OCI-M1 (cell line): ENCODE measurements around the gene BTBD1.

Experiments used
- DNase-seq: peaks from one replicate; lab custom pipeline; 2025; lab: John Stamatoyannopoulos, UW

Gene BTBD1

DNA sequence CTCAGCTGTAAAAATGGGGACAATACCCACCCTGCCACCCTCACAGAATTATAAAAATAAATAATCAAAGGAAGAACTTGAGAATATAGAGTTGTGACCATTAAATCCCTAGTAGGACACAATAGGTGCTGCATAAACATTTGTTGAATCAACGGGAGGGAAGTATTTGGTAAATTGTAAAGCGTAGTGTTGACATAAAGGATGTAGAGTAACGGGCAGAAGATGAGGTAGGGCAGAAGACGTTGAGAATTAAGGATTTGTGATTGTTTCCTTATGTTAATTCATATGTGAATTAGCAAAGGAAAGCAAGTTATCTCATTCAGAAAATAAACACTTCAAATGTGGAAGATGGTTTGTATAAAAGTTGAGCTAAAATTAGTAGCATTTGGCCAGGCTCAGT, 73.9 kb downstream of the BTBD1 start:
- no peak for DNase-seq

DNA sequence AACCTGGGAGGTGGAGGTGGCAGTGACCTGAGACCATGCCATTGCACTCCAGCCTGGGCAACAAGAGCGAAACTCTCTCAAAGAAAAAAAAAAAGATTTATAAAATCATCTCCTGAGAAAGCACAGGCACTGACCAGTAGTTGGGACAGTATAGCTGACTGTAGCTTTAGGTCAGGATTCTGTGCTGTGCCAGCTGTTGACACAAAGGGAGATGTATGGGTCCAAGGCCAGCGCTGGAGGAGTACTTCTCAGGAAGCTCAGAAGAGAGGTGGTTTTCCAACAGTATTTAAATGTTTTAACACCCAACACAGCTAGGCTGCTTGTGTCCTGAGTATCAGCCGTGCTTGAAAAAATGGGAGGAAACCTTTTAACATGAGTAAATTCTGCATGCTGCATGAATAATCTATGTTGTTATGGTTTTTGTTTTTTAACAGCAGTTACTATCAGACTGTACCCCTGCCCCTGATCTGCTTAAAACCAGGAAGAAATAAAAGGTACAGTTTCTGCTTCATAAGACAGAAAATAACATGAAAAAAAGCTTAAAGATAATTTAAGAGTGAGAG, 74.5 kb downstream of the BTBD1 start:
- no peak for DNase-seq

DNA sequence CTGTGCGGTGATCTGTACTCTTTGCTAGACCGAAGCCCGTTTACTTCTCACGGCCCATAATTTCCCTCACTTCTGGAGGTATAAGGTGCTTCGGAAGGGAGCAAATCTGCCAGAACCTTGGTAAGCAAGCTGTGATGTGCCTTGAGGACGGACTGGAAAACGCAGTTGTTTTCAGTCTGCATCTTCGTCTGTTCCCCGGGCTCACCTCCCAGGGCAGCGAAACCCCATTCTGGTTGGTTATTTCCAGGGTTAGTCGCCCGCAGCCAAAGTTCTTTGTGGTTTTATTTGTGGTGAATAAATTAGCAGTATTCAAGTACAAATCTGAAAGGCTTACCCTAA, 80.6 kb downstream of the BTBD1 start:
- DNase-seq: no peak

DNA sequence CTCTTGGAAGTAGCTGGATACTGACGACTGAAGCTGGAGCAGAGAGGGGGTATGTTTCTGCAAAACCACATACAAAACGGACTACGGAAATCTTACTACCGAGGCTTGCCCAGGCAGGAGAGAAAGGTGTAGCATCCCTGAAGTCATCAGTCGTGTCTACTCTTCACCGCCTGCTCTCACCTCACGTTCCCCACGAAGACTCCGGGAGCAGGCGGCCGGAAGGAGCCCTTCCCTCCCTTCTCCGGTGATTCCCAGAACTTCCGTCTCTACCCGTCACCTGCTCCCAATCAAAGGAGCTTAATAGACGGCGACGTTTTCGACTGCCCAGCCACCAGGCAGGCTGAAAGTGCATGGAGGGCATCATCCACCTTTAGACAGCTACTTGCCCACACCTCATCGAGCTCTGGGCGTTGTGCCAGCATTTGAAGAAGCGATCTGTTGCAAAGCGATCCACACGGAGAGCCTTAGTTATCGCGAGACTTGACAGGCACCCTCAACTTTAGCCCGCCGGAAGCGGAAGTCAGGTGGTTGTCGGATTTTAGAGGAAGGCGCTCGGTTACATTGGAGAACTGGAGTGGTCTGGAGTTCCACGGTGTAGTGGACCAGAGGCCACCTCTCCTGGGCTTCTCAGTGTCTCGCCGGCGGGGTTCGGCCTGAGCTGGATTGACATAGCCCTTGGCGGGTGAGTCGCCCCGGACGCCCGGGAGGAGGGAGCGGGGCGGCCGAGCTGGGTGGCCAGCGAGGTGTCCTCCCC, 81.2 kb downstream of the BTBD1 start, which contains the start of gene RAMAC:
TSS of gene RAMAC (plus strand) at position 523 of the 754 bp plus-strand sequence. CDS start 2,809 bp downstream, outside the sequence.
- peak; percentile 96 for DNase-seq

DNA sequence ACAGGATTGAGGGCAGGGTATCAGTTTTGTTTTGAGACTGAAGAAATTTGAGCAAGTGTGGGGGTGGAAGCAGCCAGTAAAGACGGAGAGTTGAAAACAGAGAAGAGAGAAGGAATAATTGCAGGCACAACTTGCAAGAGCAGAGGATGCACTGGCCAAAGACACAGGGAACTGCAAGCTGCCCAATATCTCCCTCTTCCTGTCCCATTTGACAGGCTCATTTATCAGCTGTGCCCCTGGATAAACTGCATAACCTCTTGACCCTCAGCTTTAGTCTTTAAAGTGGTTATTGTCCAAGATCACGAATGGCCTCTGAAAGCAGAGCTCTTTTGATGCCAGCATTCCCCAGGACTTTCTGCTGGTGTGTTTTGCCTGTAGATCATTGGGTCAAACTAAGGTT, 86.1 kb downstream of the BTBD1 start:
- DNase-seq: no peak

DNA sequence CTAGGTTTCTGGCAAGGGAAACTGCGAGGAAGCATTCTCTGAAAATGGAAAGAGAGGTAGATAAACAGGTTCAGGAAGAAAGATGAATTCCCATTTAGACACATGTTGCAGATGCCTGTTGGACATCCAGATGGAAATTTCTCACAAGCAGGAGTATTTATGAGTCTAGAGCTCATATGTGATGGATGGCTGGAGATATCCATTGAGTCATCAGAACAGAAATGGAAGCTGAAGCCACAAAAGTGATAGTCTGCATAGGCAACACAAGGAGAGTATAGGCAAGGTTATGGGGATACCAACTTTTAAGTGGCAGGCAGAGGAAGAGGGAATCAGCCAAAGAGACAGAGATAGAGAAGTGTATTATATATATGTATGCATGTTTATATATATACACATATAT, 87.3 kb downstream of the BTBD1 start:
- DNase-seq: no peak

DNA sequence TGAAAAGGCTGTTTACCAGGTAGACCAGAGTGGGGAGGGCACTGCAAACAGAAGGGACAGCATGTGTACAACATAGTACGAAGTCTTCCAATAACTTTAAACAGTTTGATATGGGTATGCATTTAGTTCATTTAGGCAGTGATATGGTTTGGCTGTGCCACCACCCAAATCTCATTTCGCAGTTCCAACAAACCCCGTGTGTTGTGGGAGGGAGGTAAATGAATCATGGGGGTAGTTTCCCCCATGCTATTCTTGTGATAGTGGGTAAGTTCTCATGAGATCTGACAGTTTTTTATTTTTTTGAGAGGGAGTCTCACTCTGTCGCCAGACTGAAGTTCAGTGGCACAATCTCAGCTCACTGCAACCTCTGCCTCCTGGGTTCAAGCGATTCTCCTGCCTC, 88.6 kb downstream of the BTBD1 start:
- no peak for DNase-seq

DNA sequence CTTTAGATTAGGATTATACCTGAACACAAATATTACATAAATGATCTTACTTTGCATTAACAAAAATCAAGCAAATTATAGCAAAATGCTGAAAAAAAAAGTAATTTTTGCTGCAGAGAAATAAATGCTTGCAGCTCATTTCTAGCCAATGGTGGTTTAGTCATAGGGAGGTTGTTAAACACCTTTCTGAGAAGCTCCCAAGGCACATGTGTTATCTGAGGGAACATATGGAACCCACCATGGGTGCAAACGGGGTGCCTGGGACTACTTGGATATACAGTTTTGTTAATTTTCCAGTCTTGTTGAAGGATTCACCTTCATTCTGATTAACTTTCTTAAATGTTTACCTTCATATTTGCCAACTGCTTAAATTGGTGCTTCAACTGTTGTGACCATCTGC, 90.0 kb downstream of the BTBD1 start:
- DNase-seq: no peak

DNA sequence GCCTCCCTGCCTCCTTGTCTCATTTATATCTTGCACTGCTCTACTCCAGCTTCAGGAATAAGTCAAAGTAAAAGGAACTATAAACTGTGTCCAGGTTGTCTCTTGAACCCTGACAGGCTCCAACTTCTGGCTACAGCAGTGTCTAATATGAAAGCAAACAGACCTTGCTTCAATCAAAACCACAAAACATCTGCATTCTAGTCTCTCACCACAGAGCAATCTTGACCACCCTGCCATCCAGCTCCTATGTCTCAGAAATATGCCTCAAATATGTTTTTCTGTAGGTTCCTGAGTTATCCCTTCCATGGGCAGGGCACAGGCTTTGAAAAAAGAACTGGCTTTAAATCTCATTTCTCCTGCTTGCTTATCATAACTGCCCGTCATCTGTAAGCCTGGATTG, 94.1 kb downstream of the BTBD1 start:
- no peak for DNase-seq

DNA sequence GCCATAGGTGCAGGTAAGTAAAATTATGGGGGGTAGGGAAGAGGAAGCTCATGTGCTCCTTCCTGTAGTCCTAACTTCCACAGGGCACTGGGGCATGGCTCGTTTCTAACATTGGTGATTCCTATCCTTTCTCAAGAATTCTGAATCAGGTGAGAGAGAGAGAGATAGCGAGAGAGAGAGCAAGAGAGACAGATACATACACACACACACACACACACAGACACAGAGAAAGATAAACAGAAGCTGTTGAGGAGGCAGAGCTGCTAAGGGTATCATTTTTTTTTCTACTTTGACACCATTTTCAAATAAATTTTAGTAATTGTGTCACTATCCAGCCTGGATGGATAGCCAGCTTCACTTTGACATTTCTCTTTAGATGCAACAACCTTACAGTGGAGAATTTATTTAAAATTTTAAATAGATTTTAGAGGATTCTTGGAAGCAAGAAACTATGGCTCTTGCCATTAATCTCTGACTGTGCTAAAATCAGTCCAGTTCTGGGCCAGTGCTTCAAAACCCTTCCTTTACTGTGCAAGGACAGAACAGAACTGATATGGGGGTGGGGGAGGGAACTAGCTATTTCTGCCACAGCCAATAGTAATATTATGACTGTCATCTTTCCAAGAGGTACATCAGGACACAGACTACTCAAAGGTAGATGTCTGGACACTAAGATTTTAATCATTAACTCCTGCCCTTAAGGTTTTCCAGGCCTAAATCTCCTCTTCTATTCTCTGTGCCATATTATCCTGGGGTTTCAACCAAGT, 95.7 kb downstream of the BTBD1 start:
- no peak for DNase-seq

DNA sequence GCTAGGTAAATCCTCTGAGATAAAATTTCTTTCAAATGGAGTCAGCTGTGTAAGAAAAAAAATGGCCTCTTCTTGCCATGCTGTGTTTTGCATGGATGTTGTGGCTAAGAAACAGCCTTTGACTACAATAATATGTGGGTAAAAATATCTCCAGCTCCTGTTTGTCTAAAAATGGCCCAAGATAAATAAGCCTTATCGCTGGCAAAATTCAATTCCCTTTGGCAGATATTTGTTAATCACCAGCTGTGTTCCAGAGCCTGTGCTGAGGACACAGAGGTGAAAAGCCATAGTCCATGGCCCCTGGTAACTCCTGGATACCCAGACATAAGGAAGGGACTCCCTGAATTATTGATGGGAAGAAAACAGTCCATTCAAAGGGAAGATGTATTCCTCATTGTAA, 96.4 kb downstream of the BTBD1 start:
- no peak for DNase-seq

DNA sequence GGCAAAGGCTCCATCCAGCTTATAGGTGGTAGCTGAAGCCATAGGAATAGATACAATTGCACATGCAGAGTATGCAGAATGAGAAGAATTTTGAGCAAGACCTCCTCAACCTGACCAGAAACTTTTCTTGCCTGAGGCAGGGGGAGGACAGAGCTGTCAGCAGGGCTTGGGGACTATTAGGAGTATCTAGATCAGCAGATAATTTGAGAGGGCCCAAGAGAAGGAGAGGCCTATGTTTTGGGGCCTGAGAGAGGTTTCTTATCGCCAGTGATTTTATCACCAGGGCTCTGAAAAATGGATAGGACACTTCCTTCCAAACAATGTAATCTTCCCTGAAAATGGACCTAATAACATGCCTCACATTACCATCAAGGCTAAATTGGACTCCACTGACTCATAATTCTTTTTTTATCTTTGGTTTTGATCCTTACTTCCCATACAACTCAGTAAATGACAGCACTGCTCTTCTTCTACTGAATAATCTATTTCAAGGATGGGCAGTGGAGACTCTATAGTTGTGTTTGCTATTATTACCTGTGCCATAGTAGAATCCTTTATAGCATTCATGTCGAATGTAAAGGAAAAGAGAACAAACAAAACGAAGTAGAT, 96.9 kb downstream of the BTBD1 start:
- DNase-seq: no peak

DNA sequence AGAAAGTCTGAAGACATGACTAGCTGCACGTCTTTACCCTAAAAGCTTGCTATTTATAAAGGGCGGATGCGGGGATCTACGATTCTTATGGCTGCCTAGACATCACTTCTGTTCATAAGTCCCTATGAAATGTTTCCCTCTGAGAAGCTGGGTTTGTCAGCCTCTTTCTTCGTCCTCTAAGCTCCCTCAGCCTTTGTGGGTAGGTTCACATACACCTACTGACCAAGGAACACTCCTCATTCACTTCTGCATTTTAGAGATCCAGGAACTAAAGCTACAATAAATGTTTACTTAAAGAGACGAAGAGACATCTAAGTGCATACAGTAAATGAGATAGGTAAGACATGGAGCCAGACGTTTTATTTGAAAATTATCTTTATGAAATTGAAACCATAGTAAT, 97.7 kb downstream of the BTBD1 start:
- DNase-seq: peak; percentile 12

DNA sequence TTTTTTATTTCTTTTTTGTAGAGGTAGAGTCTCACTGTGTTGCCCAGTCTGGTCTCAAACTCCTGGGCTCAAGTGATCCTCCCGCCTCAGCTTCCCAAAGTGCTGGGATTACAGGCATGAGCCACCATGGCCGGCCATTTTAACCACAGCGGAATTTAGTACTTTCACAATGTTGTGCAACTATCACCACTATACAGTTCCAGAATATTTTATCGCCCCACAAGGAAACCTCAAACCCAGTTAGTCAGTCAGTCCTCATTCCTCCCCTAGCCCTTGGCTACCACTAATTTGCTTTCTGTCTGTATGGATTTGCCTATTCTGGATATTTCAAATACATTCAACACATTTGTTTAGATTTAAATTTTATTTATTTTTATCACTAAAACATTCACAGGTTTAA, 99.0 kb downstream of the BTBD1 start:
- no peak for DNase-seq

DNA sequence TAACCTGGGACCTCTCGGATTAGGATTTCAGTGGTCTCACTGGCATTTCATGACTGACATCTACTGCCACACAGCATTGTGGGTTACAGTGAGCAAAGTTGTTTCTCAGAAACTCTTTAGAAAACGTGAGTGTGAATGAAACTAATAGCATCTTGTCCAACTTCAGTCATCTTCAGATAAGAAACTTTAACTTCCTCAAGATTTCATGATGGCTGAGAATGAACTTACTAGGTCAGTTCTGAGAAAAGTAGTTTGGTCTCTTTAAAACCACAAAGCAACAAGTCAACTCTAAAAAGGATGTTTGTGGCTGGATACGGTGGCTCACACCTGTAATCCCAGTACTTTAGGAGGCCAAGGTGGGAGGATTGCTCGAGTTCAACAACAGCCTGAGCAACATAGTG, 100.4 kb downstream of the BTBD1 start:
- DNase-seq: peak; percentile 13
